ENCODE measurements around the gene VTA1.

- TF ChIP-seq POLR2A (IDR thresholded peaks at IDR 0.05) (no peak), CTCF (IDR thresholded peaks at IDR 0.05) (no peak)
Measured at GRCh38 chr6:142155091-142155490, 8.0 kb downstream of the VTA1 start.

Measured in lower leg skin (tissue), 3 donors.